T-helper 2 cell treated with Interferon-gamma antibody and Interleukin-4, amounts not matched to agents 5 μg/mL and 100 μg/mL, for 36 hours (primary cell): ENCODE results near the gene NPHS1.
A peak's percentile ranks its signal among the peaks of the same experiment; 100 is the strongest.
"Not testable (repeated sequence)": the region's sequence is repeated elsewhere in the genome, so short reads cannot be mapped to it uniquely, and the experiment has no call there.

ENCODE experiments used
- DNase-seq: peaks from one replicate; pipeline ENCODE4 v3.0.0; 2021; ENCODE audit warnings: low spot score
- H3K27ac Mint-ChIP-seq: one replicate; pipeline ENCODE4 v1.8.0; 2021; ENCODE audit warnings: mild to moderate bottlenecking, mixed read lengths
- H3K27me3 Mint-ChIP-seq: one replicate; pipeline ENCODE4 v1.8.0; 2021; ENCODE audit warnings: low read depth, mixed read lengths
- H3K36me3 Mint-ChIP-seq: one replicate; pipeline ENCODE4 v1.8.0; 2021; ENCODE audit warnings: low read depth, mixed read lengths
- H3K4me1 Mint-ChIP-seq: one replicate; pipeline ENCODE4 v1.8.0; 2021; ENCODE audit warnings: low read depth, mixed read lengths
- H3K4me3 Mint-ChIP-seq: one replicate; pipeline ENCODE4 v1.8.0; 2022; ENCODE audit warnings: mild to moderate bottlenecking, moderate library complexity, mixed read lengths
- H3K9me3 Mint-ChIP-seq: one replicate; pipeline ENCODE4 v1.8.0; 2021; ENCODE audit warnings: mixed read lengths

NPHS1 gene

GRCh38 chr19:35797663-35798062 lies 54.6 kb downstream of the NPHS1 start:
- no peaks in the 10 kb centered on the region for H3K4me1 Mint-ChIP-seq
- no peak overlapping the region for H3K27ac Mint-ChIP-seq
- no peaks in the 10 kb centered on the region for H3K36me3 Mint-ChIP-seq
- H3K27me3 Mint-ChIP-seq: peaks cover 28% of the 10 kb centered on the region
- DNase-seq: peak; percentile 22
- no peak overlapping the region for H3K4me3 Mint-ChIP-seq
- H3K9me3 Mint-ChIP-seq: no peaks in the 10 kb centered on the region

DNA sequence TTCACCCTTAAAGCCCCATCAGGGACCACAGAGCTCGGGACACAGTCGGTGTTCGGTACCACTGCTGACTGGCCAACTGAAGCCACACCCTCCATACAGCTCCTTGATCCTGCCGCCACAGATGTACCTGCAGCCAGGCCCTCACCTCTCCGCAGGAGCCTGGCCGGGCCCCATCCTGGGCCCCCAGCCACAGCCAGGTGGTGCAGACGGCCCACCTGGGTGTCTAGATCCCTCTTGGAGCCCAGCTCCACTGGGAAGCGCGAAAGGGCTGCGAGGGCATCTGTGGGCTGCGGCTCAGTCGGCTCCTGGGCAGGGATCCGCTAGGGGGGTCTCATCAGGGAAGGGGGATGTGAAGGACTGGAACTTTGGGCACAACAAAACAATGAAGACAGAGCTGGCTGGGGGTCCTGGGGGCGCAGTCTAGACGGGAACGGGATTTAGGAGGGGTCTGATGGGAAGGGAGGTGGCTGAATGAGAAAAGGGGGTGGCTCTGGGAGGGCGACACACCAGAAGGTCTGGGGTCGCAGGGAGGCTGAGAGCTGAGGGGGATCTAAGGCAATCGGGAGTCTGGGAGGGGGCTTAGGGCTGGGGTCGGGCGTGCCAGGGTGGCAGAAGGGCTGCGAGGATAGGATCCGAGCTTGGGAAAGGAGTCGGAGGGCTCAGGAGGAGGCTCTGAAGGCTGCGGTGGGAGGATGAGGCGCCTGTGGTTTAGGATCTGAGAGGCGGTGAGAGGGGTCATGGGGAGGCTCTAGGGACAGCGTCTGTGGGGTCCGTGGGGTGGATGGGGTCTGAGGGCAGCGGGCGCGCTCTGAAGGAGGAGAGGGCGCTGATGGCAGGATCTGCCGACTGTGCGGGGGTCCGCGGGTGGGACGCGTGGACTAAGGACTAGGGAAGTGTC lies 55.4 kb downstream of the NPHS1 start:
- Mint-ChIP-seq H3K4me3 (peak overlapping the region; percentile 6), H3K4me1 (no peaks in the 10 kb centered on the region), H3K36me3 (no peaks in the 10 kb centered on the region), H3K27me3 (peaks cover 28% of the 10 kb centered on the region), H3K27ac (no peak overlapping the region), H3K9me3 (no peaks in the 10 kb centered on the region)
- no peak for DNase-seq

DNA sequence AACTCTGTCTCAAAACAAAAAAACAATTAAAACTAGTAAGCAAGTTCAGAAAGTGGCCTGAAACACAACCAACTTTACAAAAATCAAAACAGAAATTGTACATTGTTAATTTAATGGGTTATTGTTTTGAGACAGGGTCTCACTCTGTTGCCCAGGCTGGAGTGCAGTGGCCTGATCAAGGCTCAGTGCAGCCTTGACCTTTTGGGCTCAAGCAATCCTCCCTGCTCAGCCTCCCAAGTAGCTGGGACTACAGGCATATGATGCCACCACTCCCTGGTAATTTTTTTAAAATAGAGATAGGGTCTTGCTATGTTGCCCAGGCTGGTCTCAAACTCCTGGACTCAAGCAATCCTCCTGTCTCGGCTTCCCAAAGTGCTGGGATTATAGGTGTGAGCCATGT lies 56.7 kb downstream of the NPHS1 start:
- peaks cover 28% of the 10 kb centered on the region for H3K27me3 Mint-ChIP-seq
- not testable (repeated sequence) for H3K4me3 Mint-ChIP-seq, H3K36me3 Mint-ChIP-seq, DNase-seq, H3K9me3 Mint-ChIP-seq, H3K27ac Mint-ChIP-seq, H3K4me1 Mint-ChIP-seq

- no peaks in the 10 kb centered on the region for H3K36me3 Mint-ChIP-seq
- no peak overlapping the region for H3K27ac Mint-ChIP-seq
- H3K4me1 Mint-ChIP-seq: no peaks in the 10 kb centered on the region
- no peaks in the 10 kb centered on the region for H3K9me3 Mint-ChIP-seq
- peaks cover 25% of the 10 kb centered on the region for H3K27me3 Mint-ChIP-seq
- DNase-seq: no peak
- no peak overlapping the region for H3K4me3 Mint-ChIP-seq
Measured at GRCh38 chr19:35793381-35794165, 58.7 kb downstream of the NPHS1 start.

- Mint-ChIP-seq H3K4me1 (no peaks in the 10 kb centered on the region), H3K27ac (no peak overlapping the region), H3K9me3 (no peaks in the 10 kb centered on the region), H3K27me3 (peaks cover 21% of the 10 kb centered on the region), H3K4me3 (no peak overlapping the region), H3K36me3 (no peaks in the 10 kb centered on the region)
- no peak for DNase-seq
Measured at GRCh38 chr19:35792888-35793287, 59.4 kb downstream of the NPHS1 start.

- H3K27ac Mint-ChIP-seq: no peak overlapping the region
- H3K4me3 Mint-ChIP-seq: no peak overlapping the region
- DNase-seq: no peak
- peaks cover 19% of the 10 kb centered on the region for H3K27me3 Mint-ChIP-seq
- H3K4me1 Mint-ChIP-seq: no peaks in the 10 kb centered on the region
- no peaks in the 10 kb centered on the region for H3K36me3 Mint-ChIP-seq
- no peaks in the 10 kb centered on the region for H3K9me3 Mint-ChIP-seq
Measured at GRCh38 chr19:35792312-35792711, 60.0 kb downstream of the NPHS1 start.

DNA sequence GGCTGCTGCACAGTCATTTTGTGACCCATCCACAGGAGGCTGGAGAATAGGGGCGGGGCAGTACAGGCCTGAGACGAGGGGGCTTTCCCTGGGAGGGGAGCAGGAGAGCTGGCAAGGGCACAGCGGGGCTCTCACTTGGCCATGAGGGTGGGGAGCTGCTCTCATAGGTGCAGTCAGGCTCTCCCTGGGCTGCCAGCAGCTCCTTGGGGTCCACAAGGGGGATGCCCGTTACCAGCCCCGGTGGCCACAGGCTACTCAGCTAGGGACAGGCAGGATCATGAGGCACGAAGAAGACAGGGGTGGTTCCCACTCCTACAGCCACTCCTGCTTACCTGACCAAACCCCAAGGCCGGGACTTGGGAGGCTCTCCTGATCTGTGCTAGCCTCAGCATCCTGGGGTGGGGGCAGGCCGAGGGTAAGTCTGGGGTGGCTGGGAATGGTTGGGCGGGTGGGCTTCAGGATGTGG lies 60.5 kb downstream of the NPHS1 start:
- Mint-ChIP-seq H3K36me3 (no peaks in the 10 kb centered on the region), H3K4me1 (no peaks in the 10 kb centered on the region), H3K9me3 (no peaks in the 10 kb centered on the region), H3K4me3 (no peak overlapping the region), H3K27ac (no peak overlapping the region), H3K27me3 (peaks cover 14% of the 10 kb centered on the region)
- no peak for DNase-seq

GRCh38 chr19:35790981-35791813 lies 61.1 kb downstream of the NPHS1 start:
- peaks cover 7% of the 10 kb centered on the region for H3K27me3 Mint-ChIP-seq
- H3K27ac Mint-ChIP-seq: no peak overlapping the region
- no peaks in the 10 kb centered on the region for H3K36me3 Mint-ChIP-seq
- no peak for DNase-seq
- no peaks in the 10 kb centered on the region for H3K9me3 Mint-ChIP-seq
- no peak overlapping the region for H3K4me3 Mint-ChIP-seq
- H3K4me1 Mint-ChIP-seq: no peaks in the 10 kb centered on the region

DNA sequence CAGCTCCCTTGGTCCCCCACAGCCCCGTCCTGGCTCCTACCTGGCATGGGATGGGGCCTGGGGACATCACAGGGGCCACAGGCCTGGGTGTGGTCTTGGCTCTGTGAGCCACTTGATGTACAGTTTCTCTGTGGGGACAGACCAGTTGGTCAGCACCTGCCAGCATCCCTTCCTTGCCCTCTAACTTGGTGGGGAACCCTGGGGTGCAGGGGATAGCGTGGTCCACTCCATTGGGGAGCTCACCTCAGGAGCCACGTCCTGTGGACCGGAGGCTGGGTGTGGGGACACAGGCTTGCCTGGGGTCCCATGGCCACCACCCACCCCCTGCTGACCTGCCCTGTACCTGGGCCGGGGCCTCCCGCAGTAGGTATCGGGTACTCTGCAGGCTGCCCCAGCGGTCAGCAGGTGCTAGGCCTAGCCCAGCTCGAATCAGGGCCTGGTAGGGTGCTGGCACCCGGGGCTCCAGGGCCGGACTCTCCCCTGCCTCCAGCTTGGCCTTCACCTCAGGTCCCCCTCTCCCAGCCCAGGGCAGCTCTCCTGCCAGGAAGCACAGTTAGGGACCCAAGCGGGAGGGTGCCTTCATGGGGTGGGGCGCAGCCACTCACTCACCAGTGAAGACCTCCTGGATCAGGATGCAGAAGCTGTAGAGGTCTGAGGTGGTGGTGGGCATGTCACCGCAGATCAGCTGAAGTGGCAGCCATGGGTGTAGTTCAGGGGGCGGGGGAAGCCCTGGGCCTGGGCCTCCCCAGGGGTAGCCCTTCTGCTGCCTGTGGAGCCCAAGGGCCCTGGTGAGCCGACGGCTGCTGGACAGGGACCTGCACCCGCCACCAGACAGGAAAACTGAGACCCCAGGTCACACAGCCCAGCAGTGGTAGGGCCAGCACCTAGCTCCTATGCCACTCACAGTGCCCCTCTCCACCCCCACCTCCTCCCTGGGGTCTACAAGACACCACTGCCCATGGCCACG lies 62.0 kb downstream of the NPHS1 start:
- no peak for DNase-seq
- Mint-ChIP-seq H3K27ac (no peak overlapping the region), H3K4me1 (no peaks in the 10 kb centered on the region), H3K4me3 (no peak overlapping the region), H3K27me3 (peaks cover under 1% of the 10 kb centered on the region), H3K9me3 (no peaks in the 10 kb centered on the region), H3K36me3 (no peaks in the 10 kb centered on the region)

- Mint-ChIP-seq H3K9me3 (no peaks in the 10 kb centered on the region), H3K4me3 (no peak overlapping the region), H3K27me3 (no peaks in the 10 kb centered on the region), H3K4me1 (no peaks in the 10 kb centered on the region), H3K27ac (peak overlapping the region; percentile 31), H3K36me3 (no peaks in the 10 kb centered on the region)
- no peak for DNase-seq
Measured at GRCh38 chr19:35789195-35789977, 62.9 kb downstream of the NPHS1 start.

DNA sequence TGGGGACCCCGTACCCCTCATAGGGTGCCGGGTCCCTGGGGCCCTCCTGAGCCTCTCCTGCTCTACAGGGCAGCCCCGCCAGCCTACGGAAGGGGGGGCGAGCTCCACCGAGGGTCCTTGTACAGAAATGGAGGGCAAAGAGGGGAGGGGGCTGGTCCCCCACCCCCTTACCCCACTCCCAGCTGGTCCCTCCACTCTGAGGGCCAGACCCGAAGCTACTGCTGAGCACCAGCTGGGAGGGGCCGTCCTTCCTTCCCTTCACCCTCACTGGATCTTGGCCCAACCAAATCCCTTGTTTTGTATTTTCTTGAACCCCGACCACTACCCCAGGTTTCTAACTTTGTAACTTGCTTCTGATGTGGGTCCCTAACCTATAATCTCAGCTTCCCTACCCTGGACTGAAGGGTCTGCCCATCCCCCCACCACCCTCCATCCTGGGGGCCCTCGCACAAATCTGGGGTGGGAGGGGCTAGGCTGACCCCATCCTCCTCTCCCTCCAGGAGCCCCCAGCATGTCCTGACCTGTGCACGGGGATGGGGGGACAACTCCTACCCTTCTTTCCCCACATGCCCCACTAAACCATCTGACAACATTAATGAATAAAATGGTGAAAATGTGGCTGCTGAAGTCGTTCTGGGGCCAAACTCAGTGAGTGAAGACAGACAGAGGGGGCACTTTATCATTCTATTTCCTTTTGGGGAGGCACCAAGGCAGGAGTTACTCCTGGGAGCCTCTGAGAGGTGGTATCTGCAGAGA lies 63.9 kb downstream of the NPHS1 start:
- Mint-ChIP-seq H3K27ac (no peak overlapping the region), H3K4me1 (no peaks in the 10 kb centered on the region), H3K27me3 (no peaks in the 10 kb centered on the region), H3K36me3 (peaks cover 2% of the 10 kb centered on the region), H3K4me3 (no peak overlapping the region), H3K9me3 (no peaks in the 10 kb centered on the region)
- no peak for DNase-seq
